GM23338 (cell line): ENCODE results near the gene DMKN.

ENCODE experiments used
- EZH2 ChIP-seq: fragments of 200-600 bp; sonication (generic); IDR thresholded peaks from one replicate; pipeline ENCODE4 v1.8.0; 2017; ENCODE audit warnings: antibody characterized with exemption, mild to moderate bottlenecking, low read depth; ENCODE audit not compliant: unreplicated experiment
- JUNB ChIP-seq: IDR thresholded peaks from one replicate; pipeline ENCODE4 v1.6.1; 2016; ENCODE audit warnings: antibody characterized with exemption; ENCODE audit not compliant: unreplicated experiment
- POLR2AphosphoS5 ChIP-seq: IDR thresholded peaks from 2 replicates; pipeline ENCODE4 v1.6.1; 2016; ENCODE audit warnings: antibody characterized with exemption, low read depth
- TF ChIP-seq, protein P1 (sequence below), 2 experiments: fragments of 200-600 bp in 1 of 2; sonication (generic) in 1 of 2; conservative IDR thresholded peaks; 2 replicates each; pipeline versions ENCODE4 v1.5.1 to v1.6.1; 2016 to 2017; ENCODE audit warnings: antibody characterized with exemption in 2 of 2, low read depth in 2 of 2, mild to moderate bottlenecking in 2 of 2, moderate library complexity in 1 of 2

DNA sequence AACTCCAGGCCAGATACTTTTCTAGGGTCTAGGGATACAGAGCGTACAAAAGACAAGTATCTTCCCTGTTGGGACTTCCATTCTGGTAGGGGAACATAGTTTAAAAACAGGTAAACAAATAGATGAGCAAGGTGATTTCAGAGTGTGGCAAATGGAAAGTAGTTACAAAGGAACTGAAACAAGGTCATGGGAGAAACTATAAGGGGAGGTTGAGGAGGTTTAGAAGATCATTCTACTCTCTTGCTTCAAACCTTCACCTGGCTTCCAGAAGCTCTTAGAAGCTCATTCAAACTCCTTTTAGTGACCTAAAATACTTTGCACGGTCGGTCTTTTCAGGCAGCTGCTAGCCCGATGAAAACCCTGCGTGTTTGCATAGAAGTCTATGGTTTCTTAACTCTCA lies 56.3 kb downstream of the DMKN start:
- TF ChIP-seq, protein P1, sequence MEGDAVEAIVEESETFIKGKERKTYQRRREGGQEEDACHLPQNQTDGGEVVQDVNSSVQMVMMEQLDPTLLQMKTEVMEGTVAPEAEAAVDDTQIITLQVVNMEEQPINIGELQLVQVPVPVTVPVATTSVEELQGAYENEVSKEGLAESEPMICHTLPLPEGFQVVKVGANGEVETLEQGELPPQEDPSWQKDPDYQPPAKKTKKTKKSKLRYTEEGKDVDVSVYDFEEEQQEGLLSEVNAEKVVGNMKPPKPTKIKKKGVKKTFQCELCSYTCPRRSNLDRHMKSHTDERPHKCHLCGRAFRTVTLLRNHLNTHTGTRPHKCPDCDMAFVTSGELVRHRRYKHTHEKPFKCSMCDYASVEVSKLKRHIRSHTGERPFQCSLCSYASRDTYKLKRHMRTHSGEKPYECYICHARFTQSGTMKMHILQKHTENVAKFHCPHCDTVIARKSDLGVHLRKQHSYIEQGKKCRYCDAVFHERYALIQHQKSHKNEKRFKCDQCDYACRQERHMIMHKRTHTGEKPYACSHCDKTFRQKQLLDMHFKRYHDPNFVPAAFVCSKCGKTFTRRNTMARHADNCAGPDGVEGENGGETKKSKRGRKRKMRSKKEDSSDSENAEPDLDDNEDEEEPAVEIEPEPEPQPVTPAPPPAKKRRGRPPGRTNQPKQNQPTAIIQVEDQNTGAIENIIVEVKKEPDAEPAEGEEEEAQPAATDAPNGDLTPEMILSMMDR (conservative IDR thresholded peaks at IDR 0.05; ENCODE audit: low read depth in 2 of 2) = no peak
- TF ChIP-seq JUNB = no peak
- TF ChIP-seq EZH2 = no peak
- TF ChIP-seq POLR2AphosphoS5 = no peak
